Activated naive CD8-positive, alpha-beta T cell treated with anti-CD3 and anti-CD28 coated beads, Interleukin-2, amount 10 ng/mL, durations not matched to agents 7 days and 5 days (primary cell): ENCODE measurements around the gene ADH5. TPM values are rescaled to one million over a fixed set of nuclear protein-coding genes. Genes with fewer than 3 reads are reported as not detected.
"Not testable (repeated sequence)": the region's sequence is repeated elsewhere in the genome, so short reads cannot be mapped to it uniquely, and the experiment has no call there.

ENCODE experiments used
- ATAC-seq: fragments of 150-1000 bp; cut with Tn5 transposase; one replicate; pipeline ENCODE4 v1.10.0; 2021; ENCODE audit warnings: low read depth, moderate library complexity
- POLR2A ChIA-PET: fragments of 350-600 bp; sonication (Branson Sonifier 250); formaldehyde crosslinking; loops from one replicate; lab custom pipeline; 2021; ENCODE audit warnings: antibody characterized with exemption; lab: Charles Lee
- DNase-seq: peaks from one replicate; pipeline ENCODE4 v3.0.0; 2021
- H3K27ac Mint-ChIP-seq: one replicate; pipeline ENCODE4 v1.8.0; 2022; ENCODE audit warnings: mild to moderate bottlenecking, mixed read lengths
- H3K27me3 Mint-ChIP-seq: one replicate; pipeline ENCODE4 v1.8.0; 2022; ENCODE audit warnings: mild to moderate bottlenecking, moderate library complexity, mixed read lengths
- H3K36me3 Mint-ChIP-seq: one replicate; pipeline ENCODE4 v1.8.0; 2021; ENCODE audit warnings: mild to moderate bottlenecking, mixed read lengths
- H3K4me1 Mint-ChIP-seq: one replicate; pipeline ENCODE4 v1.8.0; 2021; ENCODE audit warnings: mixed read lengths
- H3K4me3 Mint-ChIP-seq: one replicate; pipeline ENCODE4 v1.8.0; 2022; ENCODE audit warnings: mild to moderate bottlenecking, moderate library complexity, mixed read lengths
- H3K9me3 Mint-ChIP-seq: one replicate; pipeline ENCODE4 v1.8.0; 2021; ENCODE audit warnings: mixed read lengths
- total RNA-seq, 2 experiments: library from RNA; stranded (reverse); gene quantifications; one replicate each; pipeline ENCODE4 v1.2.3, GENCODE V29; 2021

Gene ADH5
- 100 to 1,000 TPM in 1 of 2 experiments, 10 to 100 TPM in 1; 97.1 to 103 TPM for total RNA-seq

- ATAC-seq (peak; percentile 97), DNase-seq (peak; percentile 89)
- peaks cover 1% of the 10 kb centered on the region for H3K9me3 Mint-ChIP-seq
- H3K27me3 Mint-ChIP-seq, result no peaks in the 10 kb centered on the region
- peak within 1 kb of the TSS; percentile 98 for H3K27ac Mint-ChIP-seq
- peaks cover 19% of the 10 kb centered on the region for H3K36me3 Mint-ChIP-seq
- peaks cover 29% of the 10 kb centered on the region for H3K4me1 Mint-ChIP-seq
- peak within 1 kb of the TSS; percentile 95 for H3K4me3 Mint-ChIP-seq
- POLR2A ChIA-PET, result interaction anchor here (0.5 to 2.5 kb wide), 26 partner anchors 8 to 945 kb away, joined by 3 to 58 read pairs (median 4); partner anchors contain the start of genes DAPP1, DNAJB14, EIF4E and H2AZ1
These were observed at the start of gene ADH5 for GRCh38 chr4:99088481-99089365. ADH5 (minus strand) TSS chr4:99088788; CDS start chr4:99088700, 88 bp downstream.

GRCh38 chr4:99136329-99136728, 47.7 kb upstream of the ADH5 start:
- Mint-ChIP-seq H3K27ac (no peak overlapping the region), H3K4me1 (no peaks in the 10 kb centered on the region), H3K9me3 (no peaks in the 10 kb centered on the region), H3K27me3 (peaks cover 8% of the 10 kb centered on the region), H3K36me3 (no peaks in the 10 kb centered on the region), H3K4me3 (no peak overlapping the region)
- DNase-seq, result no peak
- ATAC-seq, result no peak
- POLR2A ChIA-PET, result no interaction called here

GRCh38 chr4:99135541-99136162, 47.1 kb upstream of the ADH5 start:
- Mint-ChIP-seq H3K27ac (no peak overlapping the region), H3K9me3 (no peaks in the 10 kb centered on the region), H3K4me3 (no peak overlapping the region), H3K4me1 (no peaks in the 10 kb centered on the region), H3K27me3 (peaks cover 8% of the 10 kb centered on the region), H3K36me3 (no peaks in the 10 kb centered on the region)
- no peak for DNase-seq
- POLR2A ChIA-PET, result interaction anchor here (0.6 kb wide), 1 partner anchor 47 kb away, joined by 3 read pairs; no protein-coding TSS in a partner anchor
- no peak for ATAC-seq

GRCh38 chr4:99134586-99134985, 46.0 kb upstream of the ADH5 start:
- Mint-ChIP-seq H3K9me3 (no peaks in the 10 kb centered on the region), H3K27me3 (peaks cover 8% of the 10 kb centered on the region), H3K4me1 (no peaks in the 10 kb centered on the region), H3K4me3 (no peak overlapping the region), H3K27ac (no peak overlapping the region), H3K36me3 (no peaks in the 10 kb centered on the region)
- POLR2A ChIA-PET, result no interaction called here
- DNase-seq (no peak), ATAC-seq (no peak)

GRCh38 chr4:99131378-99131777, 42.8 kb upstream of the ADH5 start:
- POLR2A ChIA-PET, result no interaction called here
- no peak for DNase-seq
- no peaks in the 10 kb centered on the region for H3K36me3 Mint-ChIP-seq
- no peak overlapping the region for H3K4me3 Mint-ChIP-seq
- peaks cover 4% of the 10 kb centered on the region for H3K27me3 Mint-ChIP-seq
- ATAC-seq, result no peak
- H3K27ac Mint-ChIP-seq, result no peak overlapping the region
- no peaks in the 10 kb centered on the region for H3K4me1 Mint-ChIP-seq
- H3K9me3 Mint-ChIP-seq, result no peaks in the 10 kb centered on the region

- DNase-seq (no peak), ATAC-seq (no peak)
- no peaks in the 10 kb centered on the region for H3K27me3 Mint-ChIP-seq
- H3K36me3 Mint-ChIP-seq, result no peaks in the 10 kb centered on the region
- no peaks in the 10 kb centered on the region for H3K4me1 Mint-ChIP-seq
- no peak overlapping the region for H3K4me3 Mint-ChIP-seq
- no peaks in the 10 kb centered on the region for H3K9me3 Mint-ChIP-seq
- H3K27ac Mint-ChIP-seq, result no peak overlapping the region
- POLR2A ChIA-PET, result no interaction called here
These were observed 37.8 kb upstream of the ADH5 start for GRCh38 chr4:99126376-99126775.

- ATAC-seq (no peak), DNase-seq (no peak)
- Mint-ChIP-seq H3K27me3 (no peaks in the 10 kb centered on the region), H3K9me3 (no peaks in the 10 kb centered on the region), H3K36me3 (no peaks in the 10 kb centered on the region), H3K27ac (no peak overlapping the region), H3K4me3 (no peak overlapping the region), H3K4me1 (no peaks in the 10 kb centered on the region)
- POLR2A ChIA-PET, result no interaction called here
These were observed 32.4 kb upstream of the ADH5 start for GRCh38 chr4:99121008-99121407.

GRCh38 chr4:99120501-99120900, 31.9 kb upstream of the ADH5 start:
- Mint-ChIP-seq H3K27ac (no peak overlapping the region), H3K9me3 (no peaks in the 10 kb centered on the region), H3K27me3 (no peaks in the 10 kb centered on the region), H3K36me3 (no peaks in the 10 kb centered on the region), H3K4me1 (no peaks in the 10 kb centered on the region), H3K4me3 (no peak overlapping the region)
- ATAC-seq (no peak), DNase-seq (no peak)
- POLR2A ChIA-PET, result no interaction called here

GRCh38 chr4:99117876-99118693, 29.5 kb upstream of the ADH5 start:
- no peaks in the 10 kb centered on the region for H3K9me3 Mint-ChIP-seq
- no peak for DNase-seq
- no peaks in the 10 kb centered on the region for H3K36me3 Mint-ChIP-seq
- POLR2A ChIA-PET, result no interaction called here
- H3K27me3 Mint-ChIP-seq, result peaks cover 2% of the 10 kb centered on the region
- no peak overlapping the region for H3K27ac Mint-ChIP-seq
- ATAC-seq, result no peak
- H3K4me1 Mint-ChIP-seq, result no peaks in the 10 kb centered on the region
- no peak overlapping the region for H3K4me3 Mint-ChIP-seq

- H3K27ac Mint-ChIP-seq, POLR2A ChIA-PET, ATAC-seq, H3K36me3 Mint-ChIP-seq, H3K4me1 Mint-ChIP-seq, H3K9me3 Mint-ChIP-seq, DNase-seq, H3K4me3 Mint-ChIP-seq, H3K27me3 Mint-ChIP-seq: not testable (repeated sequence)
These were observed 28.7 kb upstream of the ADH5 start for GRCh38 chr4:99117122-99117841.

GRCh38 chr4:99109286-99109685, 20.7 kb upstream of the ADH5 start:
- not testable (repeated sequence) for H3K27ac Mint-ChIP-seq

GRCh38 chr4:99104153-99104552, 15.6 kb upstream of the ADH5 start:
- Mint-ChIP-seq H3K4me3 (no peak overlapping the region), H3K4me1 (no peaks in the 10 kb centered on the region), H3K36me3 (no peaks in the 10 kb centered on the region), H3K9me3 (no peaks in the 10 kb centered on the region), H3K27me3 (peaks cover 2% of the 10 kb centered on the region), H3K27ac (no peak overlapping the region)
- ATAC-seq (no peak), DNase-seq (no peak)
- POLR2A ChIA-PET, result no interaction called here

More at GRCh38 chr4:99109286-99109685, 20.7 kb upstream of the ADH5 start:
- H3K27me3 Mint-ChIP-seq, H3K4me1 Mint-ChIP-seq, ATAC-seq, POLR2A ChIA-PET, H3K36me3 Mint-ChIP-seq, H3K4me3 Mint-ChIP-seq, DNase-seq, H3K9me3 Mint-ChIP-seq: not testable (repeated sequence)

- DNase-seq (no peak), ATAC-seq (no peak)
- H3K9me3 Mint-ChIP-seq, result peaks cover 1% of the 10 kb centered on the region
- POLR2A ChIA-PET, result no interaction called here
- no peaks in the 10 kb centered on the region for H3K36me3 Mint-ChIP-seq
- H3K4me3 Mint-ChIP-seq, result no peak overlapping the region
- H3K4me1 Mint-ChIP-seq, result no peaks in the 10 kb centered on the region
- H3K27me3 Mint-ChIP-seq, result peaks cover 5% of the 10 kb centered on the region
- no peak overlapping the region for H3K27ac Mint-ChIP-seq
These were observed 14.6 kb upstream of the ADH5 start for GRCh38 chr4:99103166-99103565.
